Activated CD4-positive, alpha-beta T cell treated with anti-CD3 and anti-CD28 coated beads for 48 hours (primary cell): ENCODE results near the gene ZNF579.
"Not testable (repeated sequence)": the region's sequence is repeated elsewhere in the genome, so short reads cannot be mapped to it uniquely, and the experiment has no call there.

Experiments
- DNase-seq: peaks from one replicate; pipeline ENCODE4 v3.0.0-alpha.2; 2020

Gene ZNF579

DNA sequence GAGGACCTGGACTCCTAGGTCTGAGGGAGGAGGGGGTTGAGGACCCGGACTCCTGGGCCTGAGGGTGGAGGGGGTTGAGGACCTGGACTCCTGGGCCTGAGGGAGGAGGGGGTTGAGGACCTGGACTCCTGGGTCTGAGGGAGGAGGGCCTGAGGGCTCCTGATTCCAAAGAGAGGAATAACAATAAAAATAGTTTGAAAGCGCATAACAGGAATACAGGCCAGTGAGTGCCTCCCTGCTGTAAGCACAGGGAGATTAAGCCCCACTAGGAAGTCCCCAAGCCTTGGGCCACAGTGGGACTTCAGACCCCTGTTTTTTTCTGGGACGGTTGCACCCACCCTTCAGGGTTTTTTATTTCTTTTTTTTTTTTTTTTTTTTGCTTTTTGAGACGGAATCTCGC lies 42.5 kb downstream of the ZNF579 start:
- DNase-seq: no peak

DNA sequence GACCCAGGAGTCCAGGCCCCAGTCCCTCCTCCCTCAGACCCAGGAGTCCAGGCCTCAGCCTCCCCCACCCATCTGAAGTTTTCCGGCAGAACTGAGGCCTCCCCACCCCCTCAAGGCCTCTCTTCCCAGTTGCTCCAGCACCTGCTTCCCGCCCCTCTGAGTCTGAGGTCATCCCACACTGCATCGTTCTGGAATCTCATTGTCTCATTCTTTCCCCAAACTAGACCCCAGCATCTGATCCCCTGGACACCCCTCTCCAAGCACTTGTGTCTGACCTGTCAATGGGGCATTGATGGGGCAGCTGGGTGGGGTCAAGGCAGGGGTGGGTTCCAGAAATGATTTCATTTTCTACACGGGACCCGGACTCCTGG lies 42.9 kb downstream of the ZNF579 start:
- DNase-seq: no peak

DNA sequence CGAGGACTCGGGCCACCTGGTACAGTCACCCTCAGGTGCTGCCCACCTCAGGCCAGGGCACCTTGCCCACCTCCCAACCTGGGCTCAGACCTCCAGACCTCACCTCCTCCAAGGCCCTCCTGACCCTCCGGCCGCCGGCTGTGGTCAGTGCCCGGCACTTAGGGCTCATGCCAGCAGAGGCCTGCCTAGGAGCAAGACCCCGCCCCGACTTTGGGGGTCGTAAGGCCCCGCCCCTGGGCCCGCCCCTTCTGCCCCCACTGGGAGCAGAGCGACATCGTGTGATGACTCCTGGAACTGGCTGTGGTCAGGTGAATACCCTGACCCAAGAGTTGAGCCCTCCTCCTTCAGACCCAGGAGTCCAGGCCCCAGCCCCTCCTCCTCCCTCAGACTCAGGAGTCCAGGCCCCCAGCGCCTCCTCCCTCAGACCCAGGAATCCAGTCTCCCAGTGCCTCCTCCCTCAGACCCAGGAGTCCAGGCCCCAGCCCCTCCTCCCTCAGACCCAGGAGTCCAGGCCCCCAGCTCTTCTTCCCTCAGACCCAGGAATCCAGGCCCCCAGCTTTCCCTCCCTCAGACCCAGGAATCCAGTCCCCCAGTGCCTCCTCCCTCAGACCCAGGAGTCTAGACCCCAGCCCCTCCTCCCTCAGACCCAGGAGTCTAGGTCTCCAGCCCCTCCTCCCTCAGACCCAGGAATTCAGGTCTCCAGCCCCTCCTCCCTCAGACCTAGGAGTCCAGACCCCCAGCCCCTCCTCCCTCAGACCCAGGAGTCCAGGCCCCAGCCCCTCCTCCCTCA lies 43.5 kb downstream of the ZNF579 start, which contains the start of gene SBK2:
Gene SBK2, minus strand, starts transcription at position 183 of the 790 bp plus-strand sequence. CDS start 839 bp downstream, outside the sequence.
- DNase-seq: no peak

DNA sequence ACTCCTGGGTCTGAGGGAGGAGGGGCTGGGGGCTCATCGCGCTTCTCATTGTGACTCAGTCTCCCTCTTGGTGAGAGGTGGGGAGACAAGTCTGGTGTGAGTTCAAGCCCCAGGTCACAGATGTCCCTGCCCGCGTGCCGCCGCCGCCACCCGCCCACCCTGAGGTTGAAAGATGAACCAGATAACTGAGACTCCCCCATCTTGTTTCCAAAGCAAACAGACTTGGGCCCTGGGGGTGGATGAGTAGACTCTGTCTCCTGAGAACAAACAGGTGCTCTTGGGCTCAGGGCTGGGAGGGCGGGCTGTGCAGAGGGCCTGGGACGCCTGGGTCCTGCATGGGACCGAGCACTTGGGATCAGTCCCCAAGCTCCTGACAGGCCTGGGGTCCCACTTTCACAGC lies 44.3 kb downstream of the ZNF579 start:
- no peak for DNase-seq

DNA sequence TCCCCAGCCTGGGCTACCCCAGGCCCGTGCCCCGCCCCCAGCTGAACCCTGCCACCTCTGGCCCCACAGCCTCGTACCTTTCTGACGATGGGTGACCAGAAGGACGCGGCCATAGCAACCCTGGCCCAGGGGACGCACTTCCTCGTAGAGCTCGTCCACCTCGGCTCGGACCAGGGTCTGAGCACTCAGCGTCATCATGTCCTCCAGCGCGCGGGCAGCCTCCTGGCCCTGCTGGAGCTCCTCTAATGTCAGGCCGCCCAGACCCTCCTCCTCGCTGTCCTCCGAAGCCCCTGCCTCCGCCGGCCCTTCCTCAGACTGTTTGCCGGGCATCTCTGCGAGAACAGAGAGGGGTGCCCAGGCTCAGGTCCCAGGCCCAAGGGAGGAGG lies 44.7 kb downstream of the ZNF579 start:
- DNase-seq: no peak

DNA sequence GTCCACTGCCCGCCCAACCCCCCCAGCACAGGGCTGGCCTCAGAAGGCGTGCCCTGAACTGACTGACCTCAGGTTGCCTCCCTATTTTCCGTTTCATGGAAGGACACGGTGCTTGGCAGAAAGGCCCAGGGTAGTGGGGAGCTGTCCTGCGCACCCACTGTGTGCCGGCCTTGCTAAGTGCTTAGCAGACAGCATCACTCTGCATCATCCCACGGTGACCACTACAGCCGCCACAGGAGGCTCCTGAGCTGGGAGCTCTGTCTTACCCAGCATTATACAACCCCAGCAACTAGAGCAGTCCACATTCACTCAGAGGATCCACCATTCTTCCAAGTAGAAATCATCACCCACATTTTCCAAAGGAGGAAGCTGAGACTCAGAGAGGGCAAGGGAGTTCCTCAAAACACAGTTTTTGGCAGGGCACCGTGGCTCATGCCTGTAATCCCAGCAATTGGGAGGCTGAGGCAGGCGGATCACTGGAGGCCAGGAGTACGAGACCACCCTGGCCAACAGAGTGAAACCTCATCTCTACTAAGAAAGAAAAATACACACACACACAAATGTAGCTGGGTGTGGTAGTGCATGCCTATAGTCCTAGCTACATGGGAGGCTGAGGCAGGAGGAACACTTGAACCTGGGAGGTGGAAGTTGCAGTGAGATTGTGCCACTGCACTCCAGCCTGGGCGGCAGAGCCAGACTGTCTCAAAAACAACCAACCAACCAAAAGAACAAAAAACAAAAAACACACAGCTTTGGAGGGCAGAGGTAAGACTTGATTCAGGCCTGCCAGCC lies 45.3 kb downstream of the ZNF579 start:
- DNase-seq: no peak

DNA sequence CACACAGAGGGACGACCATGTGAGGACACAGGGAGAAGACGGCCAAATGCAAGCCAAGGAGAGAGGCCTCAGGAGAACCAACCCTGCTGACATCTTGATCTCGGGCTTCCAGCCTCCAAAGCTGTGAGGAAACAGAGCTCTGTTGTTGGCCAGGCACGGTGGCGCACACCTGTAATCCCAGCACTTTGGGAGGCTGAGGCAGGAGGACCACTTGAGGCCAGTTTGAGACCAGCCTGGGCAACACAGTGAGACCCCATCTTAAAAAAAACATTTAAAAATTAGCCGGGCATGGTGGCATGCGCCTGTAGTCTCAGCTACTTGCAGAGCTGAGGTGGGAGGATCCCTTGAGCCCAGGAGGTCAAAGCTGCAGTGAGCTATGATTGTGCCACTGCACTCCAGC lies 46.4 kb downstream of the ZNF579 start:
- not testable (repeated sequence) for DNase-seq

DNA sequence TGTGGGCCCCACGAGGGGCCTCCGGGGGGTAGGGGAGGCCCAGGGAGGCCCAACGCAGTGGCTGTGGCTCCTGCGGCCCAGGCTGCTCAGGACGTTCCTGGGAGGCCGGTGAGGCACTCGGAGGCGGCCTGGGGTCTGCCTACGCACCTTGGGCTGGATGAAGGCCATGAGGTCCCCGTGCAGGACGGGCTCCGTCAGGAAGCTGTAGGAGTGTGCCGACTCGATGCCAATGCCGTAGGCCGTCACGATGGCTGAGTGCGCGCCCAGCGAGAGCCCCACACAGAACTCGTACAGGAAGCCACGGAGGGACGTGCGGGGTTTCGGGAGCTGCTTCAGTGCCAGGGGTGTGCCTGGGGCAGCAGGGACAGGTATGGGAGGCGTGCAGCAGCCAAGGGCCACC lies 49.7 kb downstream of the ZNF579 start:
- DNase-seq: no peak

DNA sequence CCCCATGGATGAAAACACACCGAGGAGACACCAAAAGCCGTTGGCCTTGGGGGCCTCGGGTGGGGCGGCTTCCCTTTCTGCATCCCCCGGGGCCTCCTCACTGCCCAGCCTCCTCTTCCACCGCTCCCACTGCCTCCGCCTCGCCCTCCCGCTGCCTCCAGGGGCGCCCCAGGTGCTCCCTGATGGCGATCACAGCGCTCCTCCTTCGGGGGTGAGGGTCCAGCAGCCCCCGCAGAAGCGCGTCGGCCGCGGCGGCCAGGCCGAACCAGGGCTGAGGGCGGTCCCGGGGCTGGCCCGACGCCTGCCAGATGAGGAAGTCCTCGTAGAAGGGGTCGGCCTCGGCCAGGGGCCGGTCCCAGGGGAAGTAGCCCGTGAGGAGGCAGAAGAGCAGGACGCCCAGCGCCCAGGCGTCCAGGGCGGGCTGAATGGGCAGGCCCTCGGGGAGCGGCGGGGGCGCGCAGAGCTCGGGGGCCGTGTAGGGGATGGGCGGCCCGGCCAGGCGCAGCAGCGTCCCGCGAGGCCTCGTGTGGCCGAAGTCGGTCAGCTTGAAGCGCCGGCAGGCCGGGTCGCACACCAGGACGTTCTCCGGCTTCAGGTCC lies 50.9 kb downstream of the ZNF579 start:
- no peak for DNase-seq

DNA sequence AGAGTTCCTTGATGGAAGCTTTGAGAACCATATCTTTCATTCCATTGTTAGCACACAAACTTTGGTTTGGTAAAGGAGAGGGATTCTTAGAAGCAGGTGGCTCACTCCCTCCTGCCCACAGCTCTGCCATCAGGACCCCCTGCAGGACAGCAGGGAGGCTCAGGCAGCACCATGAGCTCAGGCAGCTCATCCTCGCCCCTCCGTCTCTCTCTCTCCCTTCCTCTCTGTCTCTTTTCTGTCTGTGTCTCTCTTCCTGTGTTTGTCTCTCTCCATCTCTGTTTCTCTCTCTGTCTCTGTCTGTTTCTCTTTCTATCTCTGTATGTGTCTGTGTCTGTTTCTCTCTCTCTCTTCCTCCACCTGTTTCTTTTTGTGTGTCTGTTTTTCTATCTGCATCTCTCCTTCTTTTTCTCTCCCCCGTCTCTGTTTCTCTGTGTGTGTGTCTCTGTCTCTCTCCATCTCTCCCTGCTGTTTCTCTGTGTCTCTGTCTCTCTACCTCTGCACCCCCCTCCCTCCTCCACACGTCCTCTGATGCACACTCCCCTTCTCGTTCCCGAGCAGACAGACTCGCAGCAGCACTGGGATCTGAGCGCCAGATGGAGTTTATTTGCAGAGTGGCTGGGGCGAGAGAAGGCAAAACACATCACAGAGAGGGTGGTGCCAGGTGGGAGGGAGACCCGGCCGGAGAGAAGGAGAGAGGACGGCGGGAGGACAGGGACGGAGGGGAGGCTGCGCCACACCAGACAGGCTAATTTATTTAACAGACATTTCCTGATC lies 52.4 kb downstream of the ZNF579 start:
- DNase-seq: no peak

DNA sequence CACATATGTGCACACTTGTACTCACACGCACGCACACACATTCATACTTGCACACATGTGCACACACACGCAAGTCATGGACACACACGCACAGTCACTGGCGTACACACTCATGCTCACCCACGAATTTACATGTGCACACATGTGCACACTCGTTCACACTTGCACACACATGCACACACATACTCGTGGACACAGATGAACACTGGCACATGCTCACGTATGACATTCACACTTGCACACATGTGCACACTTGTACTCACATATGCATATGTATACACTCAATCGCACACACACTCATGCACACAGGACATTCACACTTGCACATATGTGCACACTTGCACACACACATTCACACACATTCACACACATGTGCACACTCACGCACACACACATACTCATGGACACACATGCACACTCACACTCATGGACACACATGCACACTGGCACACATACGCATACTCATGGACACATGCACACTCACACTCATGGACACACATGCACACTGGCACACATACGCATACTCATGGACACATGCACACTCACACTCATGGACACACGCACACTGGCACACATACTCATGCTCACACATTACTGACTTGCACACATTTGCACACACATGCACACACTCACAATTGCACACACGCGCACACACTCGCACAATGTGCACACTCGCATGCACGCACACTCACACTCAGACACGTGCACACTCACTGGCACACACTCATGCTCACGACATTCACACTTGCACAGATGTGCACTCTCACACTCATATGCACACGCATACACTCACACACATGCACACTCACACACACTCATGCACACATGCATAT lies 53.2 kb downstream of the ZNF579 start:
- DNase-seq: no peak
